Hematopoietic multipotent progenitor cell (in vitro differentiated cells): ENCODE measurements around the gene ACSM5. TPM values are rescaled to one million over a fixed set of nuclear protein-coding genes. Genes with fewer than 3 reads are reported as not detected.

ENCODE experiments used
- DNase-seq, 3 donors: peaks; one replicate each; pipeline ENCODE4 v3.0.0-alpha.2; 2011 to 2015; ENCODE audit warnings: low read depth in 2 of 3, low spot score in 2 of 3
- total RNA-seq: library from RNA; depleted of rRNA; stranded (reverse); fragments of >200 nt; gene quantifications from one replicate; pipeline ENCODE4 v1.2.3, GENCODE V29; 2012

ACSM5 gene
- total RNA-seq: not detected

GRCh38 chr16:20409398-20410120 is at the start of gene ACSM5:
ACSM5 (plus strand) TSS chr16:20409534; CDS start chr16:20411485, 1,951 bp downstream.
- DNase-seq: no peak

- peak in 1 of 3 donors; percentile 4 for DNase-seq
These were observed 49.3 kb upstream of the ACSM5 start for GRCh38 chr16:20359997-20360396.

- no peak for DNase-seq
These were observed 46.1 kb upstream of the ACSM5 start for GRCh38 chr16:20363191-20363590.

GRCh38 chr16:20364051-20364450 is 45.3 kb upstream of the ACSM5 start:
- DNase-seq: no peak

GRCh38 chr16:20369452-20370054 is 39.8 kb upstream of the ACSM5 start:
- no peak for DNase-seq

- no peak for DNase-seq
These were observed 36.6 kb upstream of the ACSM5 start for GRCh38 chr16:20372701-20373100.

- no peak for DNase-seq
These were observed 32.2 kb upstream of the ACSM5 start for GRCh38 chr16:20377181-20377580.

GRCh38 chr16:20380782-20381181 is 28.6 kb upstream of the ACSM5 start:
- DNase-seq: no peak

GRCh38 chr16:20382202-20382948 is 27.0 kb upstream of the ACSM5 start:
- no peak for DNase-seq

- peak in 2 of 3 donors; percentile 40 to 66 for DNase-seq
These were observed 26.0 kb upstream of the ACSM5 start for GRCh38 chr16:20383106-20384029.

- peak; percentile 18 to 54 (median 26) for DNase-seq
These were observed 23.2 kb upstream of the ACSM5 start for GRCh38 chr16:20385844-20386832.

- DNase-seq: no peak
These were observed 21.4 kb upstream of the ACSM5 start for GRCh38 chr16:20387978-20388377.

GRCh38 chr16:20388854-20389253 is 20.5 kb upstream of the ACSM5 start:
- no peak for DNase-seq

- no peak for DNase-seq
These were observed 18.3 kb upstream of the ACSM5 start for GRCh38 chr16:20391045-20391444.

GRCh38 chr16:20393801-20394577 is 15.3 kb upstream of the ACSM5 start:
- DNase-seq: no peak

GRCh38 chr16:20395946-20396345 is 13.4 kb upstream of the ACSM5 start:
- no peak for DNase-seq

- DNase-seq: no peak
These were observed 12.4 kb upstream of the ACSM5 start for GRCh38 chr16:20396846-20397467.

GRCh38 chr16:20397468-20398074 is 11.8 kb upstream of the ACSM5 start:
- no peak for DNase-seq
